Common myeloid progenitor, CD34-positive (primary cell): ENCODE results near the gene CYGB.

Experiments used
- CTCF ChIA-PET: fragments of 350-600 bp; sonication (Branson Sonifier 250); formaldehyde crosslinking; loops from one replicate; lab custom pipeline; 2021; ENCODE audit warnings: antibody characterized with exemption; lab: Charles Lee
- POLR2A ChIA-PET: fragments of 350-600 bp; sonication (Branson Sonifier 250); formaldehyde crosslinking; loops from one replicate; lab custom pipeline; 2021; ENCODE audit warnings: antibody characterized with exemption; lab: Charles Lee
- DNase-seq, 3 donors: peaks; one replicate each; pipeline versions ENCODE4 v3.0.0 to v3.0.0-alpha.2; 2013
- H3K27ac ChIP-seq, 2 experiments: 1 replicate in 1 of 2; 2 replicates in 1 of 2; pipeline ENCODE4 v1.7.0; 2013; ENCODE audit warnings: inconsistent platforms in 2 of 2, low read length in 2 of 2, mild to moderate bottlenecking in 2 of 2, low read depth in 1 of 2, moderate library complexity in 1 of 2; ENCODE audit not compliant: severe bottlenecking in 2 of 2, insufficient read depth in 1 of 2, poor library complexity in 1 of 2
- H3K27me3 ChIP-seq, 5 experiments: replicated peaks in 2 of 5; 1 replicate in 3 of 5; 2 replicates in 2 of 5; pipeline versions ENCODE4 v1.6.1 to v1.7.0; 2013; ENCODE audit warnings: low read length in 4 of 5, mild to moderate bottlenecking in 2 of 5, moderate library complexity in 2 of 5, inconsistent platforms in 1 of 5; ENCODE audit not compliant: insufficient read depth in 5 of 5, control insufficient read depth in 4 of 5
- H3K36me3 ChIP-seq, 4 experiments: 1 replicate in 2 of 4; 2 replicates in 2 of 4; pipeline versions ENCODE4 v1.6.1 to v1.7.0; 2013; ENCODE audit warnings: low read length in 3 of 4, control low read depth in 1 of 4, mild to moderate bottlenecking in 1 of 4; ENCODE audit not compliant: control insufficient read depth in 4 of 4, insufficient read depth in 4 of 4
- H3K4me1 ChIP-seq, 4 experiments: 1 replicate in 3 of 4; 2 replicates in 1 of 4; pipeline versions ENCODE4 v1.6.1 to v1.7.1; 2013; ENCODE audit warnings: low read length in 3 of 4, mild to moderate bottlenecking in 3 of 4, control low read depth in 1 of 4, inconsistent platforms in 1 of 4, moderate library complexity in 1 of 4; ENCODE audit not compliant: control insufficient read depth in 4 of 4, insufficient read depth in 4 of 4; ENCODE audit errors: control extremely low read depth in 1 of 4
- H3K4me3 ChIP-seq, 7 experiments: 1 replicate in 4 of 7; 2 replicates in 3 of 7; pipeline versions ENCODE4 v1.5.1 to v1.7.0; 2013; ENCODE audit warnings: mild to moderate bottlenecking in 7 of 7, low read length in 6 of 7, moderate library complexity in 6 of 7, inconsistent platforms in 2 of 7, low read depth in 2 of 7, control low read depth in 1 of 7; ENCODE audit not compliant: insufficient read depth in 4 of 7, control insufficient read depth in 1 of 7; ENCODE audit errors: extremely low read depth in 1 of 7
- H3K9me3 ChIP-seq, 5 experiments: 1 replicate in 4 of 5; 2 replicates in 1 of 5; pipeline versions ENCODE4 v1.6.1 to v1.7.1; 2013; ENCODE audit warnings: low read length in 4 of 5, mild to moderate bottlenecking in 2 of 5, inconsistent platforms in 1 of 5, low read depth in 1 of 5, moderate library complexity in 1 of 5; ENCODE audit not compliant: control insufficient read depth in 4 of 5, insufficient read depth in 2 of 5; ENCODE audit errors: control extremely low read depth in 1 of 5
- WGBS: methylation state at CpG from one replicate; pipeline ENCODE4 v1.1.5; 2013; ENCODE audit not compliant: insufficient coverage; 5-methylcytosine and 5-hydroxymethylcytosine counted together

CYGB gene

GRCh38 chr17:76544546-76545365 lies 7.2 kb upstream of the CYGB start:
- CTCF ChIA-PET, result interaction anchor here (1.1 to 4.9 kb wide), 11 partner anchors 9 to 41 kb away, joined by 3 to 92 read pairs (median 6); partner anchors contain the start of gene ST6GALNAC2
- Histone ChIP-seq H3K27me3 (peaks cover 0 to 3% (median under 1%) of the 10 kb centered on the region in 5 experiments), H3K9me3 (no peaks in the 10 kb centered on the region), H3K36me3 (no peaks in the 10 kb centered on the region), H3K27ac (no peak overlapping the region), H3K4me1 (peaks cover 6 to 65% (median 64%) of the 10 kb centered on the region in 4 experiments), H3K4me3 (peak overlapping the region in 1 of 7 experiments; percentile 6)
- DNase-seq, result no peak
- WGBS, result 72% methylated on average over 15 of the region's 24 CpGs
- POLR2A ChIA-PET, result interaction anchor here (1.0 to 1.6 kb wide), 3 partner anchors 8 to 13 kb away, joined by 3 to 5 read pairs (median 4); no protein-coding TSS in a partner anchor

- Histone ChIP-seq H3K36me3 (no peaks in the 10 kb centered on the region), H3K9me3 (no peaks in the 10 kb centered on the region), H3K27ac (no peak overlapping the region), H3K4me3 (peak overlapping the region in 1 of 7 experiments; percentile 6), H3K4me1 (peaks cover 6 to 65% (median 64%) of the 10 kb centered on the region in 4 experiments), H3K27me3 (peaks cover 0 to 10% (median 5%) of the 10 kb centered on the region in 5 experiments)
- no peak for DNase-seq
- CTCF ChIA-PET, result interaction anchor here (0.8 to 4.9 kb wide), 7 partner anchors 12 to 40 kb away, joined by 3 to 92 read pairs (median 6); no protein-coding TSS in a partner anchor
- 54% methylated on average over 16 of the region's 22 CpGs for WGBS
- POLR2A ChIA-PET, result interaction anchor here (0.6 to 1.6 kb wide), 3 partner anchors 9 to 647 kb away, joined by 4 to 8 read pairs (median 5); no protein-coding TSS in a partner anchor
Measured at GRCh38 chr17:76543826-76544545, 6.5 kb upstream of the CYGB start.

- H3K27ac ChIP-seq, result no peak overlapping the region
- ChIA-PET CTCF (interaction anchor here (0.8 to 4.9 kb wide), 6 partner anchors 12 to 41 kb away, joined by 3 to 92 read pairs (median 5); no protein-coding TSS in a partner anchor), POLR2A (interaction anchor here (0.6 kb wide), 1 partner anchor 647 kb away, joined by 8 read pairs; no protein-coding TSS in a partner anchor)
- no peaks in the 10 kb centered on the region for H3K36me3 ChIP-seq
- WGBS, result 100% methylated on average over 5 of the region's 6 CpGs
- no peaks in the 10 kb centered on the region for H3K9me3 ChIP-seq
- H3K4me3 ChIP-seq, result no peak overlapping the region
- peaks cover 0 to 16% (median 8%) of the 10 kb centered on the region in 5 experiments for H3K27me3 ChIP-seq
- DNase-seq, result no peak
- peaks cover 6 to 66% (median 63%) of the 10 kb centered on the region in 4 experiments for H3K4me1 ChIP-seq
Measured at GRCh38 chr17:76543482-76543825, 5.9 kb upstream of the CYGB start.

- WGBS, result 78% methylated on average over 4 of the region's 8 CpGs
- POLR2A ChIA-PET, result interaction anchor here (0.6 kb wide), 1 partner anchor 648 kb away, joined by 8 read pairs; no protein-coding TSS in a partner anchor
- DNase-seq, result no peak
- peaks cover 0 to 20% (median 13%) of the 10 kb centered on the region in 5 experiments for H3K27me3 ChIP-seq
- no peak overlapping the region for H3K4me3 ChIP-seq
- H3K9me3 ChIP-seq, result no peaks in the 10 kb centered on the region
- H3K4me1 ChIP-seq, result peaks cover 5 to 66% (median 63%) of the 10 kb centered on the region in 4 experiments
- no peak overlapping the region for H3K27ac ChIP-seq
- no peaks in the 10 kb centered on the region for H3K36me3 ChIP-seq
- CTCF ChIA-PET, result interaction anchor here (1.4 to 4.9 kb wide), 5 partner anchors 13 to 20 kb away, joined by 3 to 92 read pairs (median 7); no protein-coding TSS in a partner anchor
Measured at GRCh38 chr17:76542984-76543383, 5.5 kb upstream of the CYGB start.

- H3K36me3 ChIP-seq, result no peaks in the 10 kb centered on the region
- H3K4me3 ChIP-seq, result no peak overlapping the region
- no peak overlapping the region for H3K27ac ChIP-seq
- DNase-seq, result no peak
- no peaks in the 10 kb centered on the region for H3K9me3 ChIP-seq
- 93% methylated on average over 10 of the region's 10 CpGs for WGBS
- H3K27me3 ChIP-seq, result peaks cover 0 to 24% (median 14%) of the 10 kb centered on the region in 5 experiments
- ChIA-PET POLR2A (no interaction called here), CTCF (interaction anchor here (1.7 to 4.9 kb wide), 4 partner anchors 14 to 20 kb away, joined by 3 to 92 read pairs (median 19); no protein-coding TSS in a partner anchor)
- peaks cover 1 to 66% (median 63%) of the 10 kb centered on the region in 4 experiments for H3K4me1 ChIP-seq
Measured at GRCh38 chr17:76542566-76542971, 5.1 kb upstream of the CYGB start.

- Histone ChIP-seq H3K9me3 (no peaks in the 10 kb centered on the region), H3K4me1 (peaks cover 0 to 63% (median 58%) of the 10 kb centered on the region in 4 experiments), H3K36me3 (no peaks in the 10 kb centered on the region), H3K27me3 (peaks cover 0 to 29% (median 18%) of the 10 kb centered on the region in 5 experiments), H3K4me3 (no peak overlapping the region), H3K27ac (no peak overlapping the region)
- no peak for DNase-seq
- ChIA-PET CTCF (interaction anchor here (3.9 kb wide), 1 partner anchor 15 kb away, joined by 20 read pairs; no protein-coding TSS in a partner anchor), POLR2A (no interaction called here)
- WGBS, result 100% methylated on average over 6 of the region's 10 CpGs
Measured at GRCh38 chr17:76541739-76542454, 4.4 kb upstream of the CYGB start.
